ENCODE data around the gene SSPN.

DNA sequence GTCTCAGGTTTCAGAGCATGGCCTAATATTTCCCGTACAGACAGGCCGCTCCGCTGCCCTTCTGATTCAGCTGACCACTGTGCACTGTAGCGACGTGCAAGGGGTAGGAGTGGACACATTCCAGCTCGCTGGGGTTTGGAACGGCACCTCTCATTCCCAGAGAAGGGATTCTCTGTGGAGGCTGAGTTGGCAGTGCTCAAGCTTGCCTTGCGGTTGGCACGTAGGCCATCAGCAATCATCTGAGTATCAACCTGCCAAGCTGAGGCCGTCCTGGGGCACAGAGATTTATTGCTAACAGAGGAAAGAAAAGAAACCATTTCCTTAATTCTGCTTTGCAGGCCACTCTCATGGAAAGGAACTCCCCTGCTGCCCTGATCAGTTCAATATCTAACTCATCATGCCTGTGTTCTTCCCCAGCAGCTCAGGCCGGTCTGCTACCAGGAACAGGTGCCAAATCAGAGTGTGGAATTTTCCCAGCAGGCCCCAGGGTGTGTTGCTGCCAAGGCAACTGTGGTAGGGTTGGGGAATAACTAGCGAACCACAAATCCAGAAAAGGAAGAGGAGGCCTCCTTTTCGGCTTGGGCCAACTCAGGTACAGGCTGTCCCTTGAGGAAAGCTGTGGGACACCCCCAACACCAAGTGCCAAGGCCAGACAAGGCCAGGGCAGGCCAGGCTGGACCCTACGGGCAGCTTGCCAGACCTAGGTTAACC lies 92.5 kb downstream of the SSPN start:
- TF ChIP-seq, protein P1, sequence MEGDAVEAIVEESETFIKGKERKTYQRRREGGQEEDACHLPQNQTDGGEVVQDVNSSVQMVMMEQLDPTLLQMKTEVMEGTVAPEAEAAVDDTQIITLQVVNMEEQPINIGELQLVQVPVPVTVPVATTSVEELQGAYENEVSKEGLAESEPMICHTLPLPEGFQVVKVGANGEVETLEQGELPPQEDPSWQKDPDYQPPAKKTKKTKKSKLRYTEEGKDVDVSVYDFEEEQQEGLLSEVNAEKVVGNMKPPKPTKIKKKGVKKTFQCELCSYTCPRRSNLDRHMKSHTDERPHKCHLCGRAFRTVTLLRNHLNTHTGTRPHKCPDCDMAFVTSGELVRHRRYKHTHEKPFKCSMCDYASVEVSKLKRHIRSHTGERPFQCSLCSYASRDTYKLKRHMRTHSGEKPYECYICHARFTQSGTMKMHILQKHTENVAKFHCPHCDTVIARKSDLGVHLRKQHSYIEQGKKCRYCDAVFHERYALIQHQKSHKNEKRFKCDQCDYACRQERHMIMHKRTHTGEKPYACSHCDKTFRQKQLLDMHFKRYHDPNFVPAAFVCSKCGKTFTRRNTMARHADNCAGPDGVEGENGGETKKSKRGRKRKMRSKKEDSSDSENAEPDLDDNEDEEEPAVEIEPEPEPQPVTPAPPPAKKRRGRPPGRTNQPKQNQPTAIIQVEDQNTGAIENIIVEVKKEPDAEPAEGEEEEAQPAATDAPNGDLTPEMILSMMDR (IDR thresholded peaks at IDR 0.05) = no peak
- TF ChIP-seq POLR2A (IDR thresholded peaks at IDR 0.05) = no peak

Measured in esophagus squamous epithelium (tissue), 4 donors.